Activated CD4-positive, alpha-beta T cell treated with anti-CD3 and anti-CD28 coated beads for 48 hours (primary cell): ENCODE results near the gene STX2.
"Not testable (repeated sequence)": the region's sequence is repeated elsewhere in the genome, so short reads cannot be mapped to it uniquely, and the experiment has no call there.

ENCODE experiments used
- DNase-seq: peaks from one replicate; pipeline ENCODE4 v3.0.0-alpha.2; 2020

The STX2 gene

GRCh38 chr12:130761537-130762318 is 77.3 kb downstream of the STX2 start:
- DNase-seq: peak; percentile 78

GRCh38 chr12:130754234-130754901 is 84.7 kb downstream of the STX2 start:
- DNase-seq: no peak

GRCh38 chr12:130752692-130753230 is 86.3 kb downstream of the STX2 start:
- no peak for DNase-seq

DNA sequence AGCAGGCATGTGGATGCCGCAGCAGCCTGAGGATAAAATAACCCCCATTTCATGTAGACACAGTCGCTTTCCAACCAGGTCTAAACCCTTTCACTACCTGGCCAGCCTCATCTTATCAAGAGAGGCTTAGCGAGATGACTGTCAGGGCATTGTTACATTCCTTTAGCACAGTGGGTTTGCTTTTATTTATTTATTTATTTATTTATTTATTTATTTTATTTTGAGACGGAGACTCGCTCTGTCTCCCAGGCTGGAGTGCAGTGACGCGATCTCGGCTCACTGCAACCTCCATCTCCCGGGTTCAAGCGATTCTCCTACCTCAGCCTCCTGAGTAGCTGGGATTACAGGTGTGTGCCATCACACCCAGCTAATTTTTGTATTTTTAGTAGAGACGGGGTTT is 87.0 kb downstream of the STX2 start:
- DNase-seq: not testable (repeated sequence)

GRCh38 chr12:130748786-130749185 is 90.3 kb downstream of the STX2 start:
- no peak for DNase-seq

DNA sequence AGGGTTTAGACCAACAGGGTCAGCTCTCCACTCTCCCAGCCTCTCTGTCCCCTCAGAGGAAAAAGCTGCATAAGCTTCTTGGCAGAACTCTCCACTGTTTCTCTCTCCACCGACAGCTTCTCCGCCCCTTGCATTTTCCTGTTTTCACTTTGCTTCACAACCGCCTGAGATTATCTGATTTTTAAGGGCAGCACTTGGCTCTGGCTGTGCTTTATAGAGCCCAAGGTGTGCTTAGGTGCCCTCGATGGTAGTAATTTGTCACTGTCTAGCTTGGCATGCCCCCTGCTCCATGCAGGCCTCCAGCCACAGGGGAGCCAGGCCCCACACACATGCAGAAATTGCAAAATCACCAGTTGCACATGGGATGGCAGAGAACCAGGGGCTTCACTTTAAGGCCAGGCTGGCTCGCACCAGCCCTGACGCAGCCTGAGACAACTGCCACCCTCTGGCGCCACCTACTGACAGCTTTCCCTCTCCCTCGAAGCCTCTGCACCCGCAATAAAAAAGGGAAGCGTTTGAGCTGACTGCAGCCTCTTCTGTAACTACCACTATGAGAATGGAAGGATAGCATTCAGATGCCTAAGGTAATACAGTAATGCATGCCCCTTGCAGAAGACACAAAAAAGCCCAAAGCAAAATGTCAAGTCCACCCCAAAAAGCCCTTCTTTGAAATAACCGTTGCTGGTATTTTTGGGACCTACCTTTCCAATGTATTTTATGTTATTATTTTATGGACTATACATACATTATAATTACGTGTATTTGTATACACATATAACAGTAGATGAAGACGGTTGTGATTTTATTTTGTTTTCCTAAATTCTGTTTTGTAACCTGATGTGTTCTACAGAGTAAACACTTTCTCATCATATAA is 90.9 kb downstream of the STX2 start:
- DNase-seq: peak; percentile 86

- DNase-seq: no peak
Measured at GRCh38 chr12:130746546-130746945, 92.5 kb downstream of the STX2 start.

DNA sequence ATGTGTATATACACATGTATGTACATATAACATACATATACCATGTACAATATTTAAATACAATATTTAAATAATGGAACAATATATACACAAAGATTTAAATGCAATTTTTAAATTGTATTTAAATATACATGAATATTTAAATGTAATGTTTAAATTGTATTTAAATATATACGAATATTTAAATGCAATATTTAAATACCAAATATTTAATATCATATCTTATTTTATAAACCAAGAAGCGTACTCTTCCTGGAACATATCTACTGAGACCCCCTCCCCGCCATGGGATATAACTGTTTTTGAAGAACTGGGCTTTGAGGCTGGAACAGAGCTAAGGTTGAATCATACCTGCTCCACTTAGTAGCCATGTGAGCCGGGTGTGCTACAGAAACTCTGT is 93.1 kb downstream of the STX2 start:
- DNase-seq: no peak

- no peak for DNase-seq
Measured at GRCh38 chr12:130744274-130744673, 94.8 kb downstream of the STX2 start.

- DNase-seq: no peak
Measured at GRCh38 chr12:130743606-130744005, 95.4 kb downstream of the STX2 start.

GRCh38 chr12:130743176-130743575 is 95.9 kb downstream of the STX2 start:
- no peak for DNase-seq

- no peak for DNase-seq
Measured at GRCh38 chr12:130742716-130743115, 96.3 kb downstream of the STX2 start.

- no peak for DNase-seq
Measured at GRCh38 chr12:130742112-130742511, 96.9 kb downstream of the STX2 start.
